ENCODE data around the gene MAST4.

Gene MAST4

DNA sequence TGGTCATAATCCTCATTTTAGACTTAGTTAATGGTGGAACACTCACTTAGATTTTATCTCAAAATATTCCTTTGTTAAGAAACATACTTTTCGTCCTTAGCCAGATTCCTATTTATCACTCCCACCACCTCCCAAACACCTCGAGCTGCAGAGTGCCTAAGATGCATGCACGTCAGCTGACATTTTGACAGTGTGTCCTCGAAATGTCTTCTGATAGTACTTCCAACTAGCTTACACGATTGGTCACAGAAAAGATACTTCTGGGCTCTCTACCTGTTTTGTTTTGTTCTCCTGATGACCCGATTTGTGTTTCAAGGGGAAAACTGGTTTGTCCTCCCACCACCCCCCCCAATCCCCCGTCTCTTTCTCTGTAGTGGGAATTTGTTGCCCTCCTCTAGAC lies 230.1 kb downstream of the MAST4 start:
- TF ChIP-seq, protein P1, sequence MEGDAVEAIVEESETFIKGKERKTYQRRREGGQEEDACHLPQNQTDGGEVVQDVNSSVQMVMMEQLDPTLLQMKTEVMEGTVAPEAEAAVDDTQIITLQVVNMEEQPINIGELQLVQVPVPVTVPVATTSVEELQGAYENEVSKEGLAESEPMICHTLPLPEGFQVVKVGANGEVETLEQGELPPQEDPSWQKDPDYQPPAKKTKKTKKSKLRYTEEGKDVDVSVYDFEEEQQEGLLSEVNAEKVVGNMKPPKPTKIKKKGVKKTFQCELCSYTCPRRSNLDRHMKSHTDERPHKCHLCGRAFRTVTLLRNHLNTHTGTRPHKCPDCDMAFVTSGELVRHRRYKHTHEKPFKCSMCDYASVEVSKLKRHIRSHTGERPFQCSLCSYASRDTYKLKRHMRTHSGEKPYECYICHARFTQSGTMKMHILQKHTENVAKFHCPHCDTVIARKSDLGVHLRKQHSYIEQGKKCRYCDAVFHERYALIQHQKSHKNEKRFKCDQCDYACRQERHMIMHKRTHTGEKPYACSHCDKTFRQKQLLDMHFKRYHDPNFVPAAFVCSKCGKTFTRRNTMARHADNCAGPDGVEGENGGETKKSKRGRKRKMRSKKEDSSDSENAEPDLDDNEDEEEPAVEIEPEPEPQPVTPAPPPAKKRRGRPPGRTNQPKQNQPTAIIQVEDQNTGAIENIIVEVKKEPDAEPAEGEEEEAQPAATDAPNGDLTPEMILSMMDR (IDR thresholded peaks at IDR 0.05; ENCODE audit: low read depth, low read length), result no peak
- no peak overlapping the region for H3K4me3 ChIP-seq (ENCODE audit: low read depth, low read length)

DNA sequence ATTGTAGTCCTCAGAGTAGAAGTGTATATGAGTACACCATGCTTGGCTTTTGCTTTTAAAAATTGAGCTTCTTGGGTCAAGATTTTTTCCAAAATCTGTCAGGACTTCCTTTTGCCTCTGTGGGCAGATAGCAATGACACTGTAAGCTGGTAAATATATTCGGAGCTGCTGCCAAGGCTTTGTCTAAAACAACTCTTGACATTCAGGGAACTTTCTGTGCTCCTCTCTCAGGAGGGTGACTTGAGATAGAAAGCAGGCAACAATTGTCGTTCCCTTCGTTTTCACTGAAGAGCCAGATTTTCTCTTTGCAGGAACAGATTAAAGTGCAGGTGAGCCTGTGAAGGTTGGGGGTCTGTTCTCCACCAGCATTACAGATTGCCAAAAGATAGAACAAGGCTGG lies 230.5 kb downstream of the MAST4 start:
- TF ChIP-seq, protein P1 (IDR thresholded peaks at IDR 0.05; ENCODE audit: low read depth, low read length), result no peak
- no peak overlapping the region for H3K4me3 ChIP-seq (ENCODE audit: low read depth, low read length)

DNA sequence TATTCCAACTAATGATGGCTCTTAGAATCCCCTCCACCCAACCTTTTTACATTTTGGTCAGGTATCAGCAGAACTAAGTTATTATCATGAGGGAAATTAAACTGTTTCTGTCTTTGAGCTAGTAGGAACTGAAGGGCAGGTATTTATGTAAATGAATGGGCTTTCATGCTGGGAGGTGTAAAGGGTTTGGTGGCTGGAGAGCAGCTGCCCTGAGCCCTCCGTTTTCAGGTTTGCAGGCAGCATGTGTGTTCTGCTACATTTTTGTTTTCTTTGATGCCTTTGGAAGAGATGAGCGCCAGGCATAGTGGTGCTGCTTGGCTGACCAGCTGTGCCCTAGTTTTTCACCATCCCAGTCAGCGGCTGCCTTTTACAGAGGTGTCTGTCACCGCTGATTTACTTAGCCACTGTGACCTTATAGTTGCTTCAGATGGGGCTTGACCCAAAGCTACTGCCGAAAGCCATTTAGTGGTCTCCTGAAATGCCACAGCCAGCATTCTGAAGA lies 231.9 kb downstream of the MAST4 start:
- peak overlapping the region; percentile 53; the same call in 1 of the 2 replicates for H3K4me3 ChIP-seq (ENCODE audit: low read depth, low read length)
- TF ChIP-seq, protein P1 (IDR thresholded peaks at IDR 0.05; ENCODE audit: low read depth, low read length), result no peak

DNA sequence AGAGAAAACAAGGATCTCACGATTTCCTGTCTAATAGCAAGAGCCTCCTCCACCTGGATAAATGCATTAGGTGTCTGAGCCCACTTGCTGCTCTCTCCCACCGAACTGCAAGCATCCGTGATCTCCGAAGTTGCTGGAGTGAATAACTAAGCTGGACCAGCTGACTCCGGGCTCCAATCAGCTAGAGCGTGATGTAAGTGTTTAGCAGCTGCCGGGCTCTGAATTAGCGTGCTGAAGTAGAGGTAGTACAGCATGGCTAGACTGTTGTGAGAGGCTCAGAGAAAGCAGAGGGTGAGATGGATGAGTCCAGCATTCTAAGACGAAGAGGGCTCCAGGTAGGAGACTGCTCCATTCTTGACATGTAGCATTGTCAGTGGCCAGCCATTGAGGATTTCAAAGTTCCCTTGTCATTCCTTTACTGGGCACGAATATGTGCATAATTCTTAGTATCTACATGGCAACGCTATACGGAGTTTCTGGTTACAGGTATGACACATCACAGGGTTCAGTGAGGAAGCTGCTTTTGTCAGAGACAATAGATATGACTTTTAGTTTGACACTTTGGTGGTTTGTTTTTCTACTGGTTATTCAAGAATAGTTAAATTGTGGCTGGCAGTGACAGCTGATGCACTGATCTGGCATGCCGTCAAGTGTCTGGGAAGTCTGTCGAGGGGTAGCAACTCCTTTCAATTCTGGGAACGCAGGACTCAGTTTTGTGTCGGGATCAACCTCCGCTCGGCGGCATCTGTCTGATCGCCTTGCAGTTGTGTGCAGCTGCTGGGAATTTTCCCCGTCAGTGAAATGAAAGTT lies 232.6 kb downstream of the MAST4 start:
- TF ChIP-seq, protein P1 (IDR thresholded peaks at IDR 0.05; ENCODE audit: low read depth, low read length), result no peak
- H3K4me3 ChIP-seq (ENCODE audit: low read depth, low read length), result peak overlapping the region; percentile 53

DNA sequence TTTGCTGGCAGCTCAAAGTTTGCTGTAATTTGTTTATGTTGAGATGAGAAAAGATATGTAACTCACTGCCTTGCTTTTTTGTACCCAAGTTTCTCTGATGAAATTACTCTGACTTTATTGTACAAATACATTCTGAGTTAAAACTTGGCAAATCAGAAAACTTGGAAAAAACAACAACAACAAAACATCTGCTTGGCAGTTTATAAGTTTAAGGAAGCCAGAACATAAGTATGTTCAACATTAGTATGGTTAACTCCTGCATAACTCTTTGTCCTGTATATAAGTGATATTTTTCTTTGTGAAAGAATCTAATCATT lies 233.1 kb downstream of the MAST4 start:
- TF ChIP-seq, protein P1 (IDR thresholded peaks at IDR 0.05; ENCODE audit: low read depth, low read length), result no peak
- H3K4me3 ChIP-seq (ENCODE audit: low read depth, low read length), result peak overlapping the region; percentile 53

DNA sequence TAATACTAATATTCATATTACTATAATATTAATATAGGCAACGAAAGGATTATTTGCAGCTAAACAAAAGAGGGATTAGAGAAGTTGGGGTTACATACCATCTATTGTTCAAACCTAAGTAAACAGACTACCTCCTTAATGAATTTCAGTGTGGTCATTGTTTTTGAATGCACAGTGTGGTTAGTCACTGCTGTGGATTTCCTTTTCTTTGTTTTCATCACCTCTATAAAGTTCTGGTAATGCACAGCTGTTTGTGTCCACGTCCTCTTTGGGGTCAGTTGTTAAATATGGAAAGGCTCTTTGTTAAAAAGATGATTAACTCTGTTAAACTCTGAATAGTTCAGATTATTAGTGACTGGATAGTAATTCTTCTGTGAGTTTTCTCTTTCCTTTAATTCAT lies 233.6 kb downstream of the MAST4 start:
- TF ChIP-seq, protein P1 (IDR thresholded peaks at IDR 0.05; ENCODE audit: low read depth, low read length), result no peak
- H3K4me3 ChIP-seq (ENCODE audit: low read depth, low read length), result no peak overlapping the region

DNA sequence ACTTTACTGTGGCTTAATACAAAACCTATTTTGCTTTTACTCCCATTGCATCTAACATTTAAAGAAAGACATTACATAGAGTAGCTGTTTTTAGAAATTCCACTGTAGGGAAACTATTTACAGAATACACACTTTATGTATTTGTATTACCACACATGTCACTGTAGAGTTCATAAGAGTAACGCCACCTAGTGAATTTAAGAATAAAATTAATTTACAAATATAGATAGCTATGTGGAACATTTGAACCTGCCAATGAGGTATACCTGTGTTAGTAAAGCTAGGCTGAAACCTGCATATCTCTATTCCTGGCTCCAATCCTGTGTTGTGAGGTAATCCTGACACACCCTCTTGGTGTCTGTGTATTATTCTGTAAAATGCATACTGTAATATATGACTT lies 234.4 kb downstream of the MAST4 start:
- H3K4me3 ChIP-seq (ENCODE audit: low read depth, low read length), result no peak overlapping the region
- TF ChIP-seq, protein P1 (IDR thresholded peaks at IDR 0.05; ENCODE audit: low read depth, low read length), result no peak

All from WI38 (cell line).